Neural cell (in vitro differentiated cells): Measurements from ENCODE around the gene FOXD3. TPM values are rescaled to one million over a fixed set of nuclear protein-coding genes. Genes with fewer than 3 reads are reported as not detected.

Source experiments
- H2AFZ ChIP-seq: fragments of 200-600, 300-800 bp; sonication (generic), shearing (Covaris generic); 2 replicates; pipeline ENCODE4 v1.6.0; 2014; ENCODE audit warnings: low read depth, mild to moderate bottlenecking, antibody characterized with exemption, low read length, moderate library complexity
- H3F3A ChIP-seq: fragments of 200-600 bp; shearing (Covaris generic); 2 replicates; pipeline ENCODE4 v1.6.1; 2016; ENCODE audit warnings: mild to moderate bottlenecking, moderate library complexity, mixed read lengths, antibody characterized with exemption, low read length; ENCODE audit not compliant: insufficient read depth, poor library complexity, severe bottlenecking
- H3K27ac ChIP-seq: fragments of 200-600, 300-800 bp; sonication (generic), shearing (Covaris generic); 2 replicates; pipeline ENCODE4 v1.5.1; 2014; ENCODE audit warnings: mild to moderate bottlenecking, low read length, moderate library complexity
- H3K27me3 ChIP-seq: fragments of 300-800, 200-600 bp; sonication (generic), shearing (Covaris generic); 2 replicates; pipeline ENCODE4 v1.6.0; 2014; ENCODE audit warnings: mild to moderate bottlenecking, low read depth, low read length, moderate library complexity; ENCODE audit not compliant: insufficient read depth
- H3K36me3 ChIP-seq: fragments of 300-800, 200-600 bp; sonication (generic), shearing (Covaris generic); 2 replicates; pipeline ENCODE4 v1.5.1; 2014; ENCODE audit warnings: mild to moderate bottlenecking, antibody characterized with exemption, low read length, moderate library complexity; ENCODE audit not compliant: insufficient read depth
- H3K4me2 ChIP-seq: fragments of 300-800, 200-600 bp; sonication (generic), shearing (Covaris generic); 2 replicates; pipeline ENCODE4 v1.6.0; 2014; ENCODE audit warnings: mild to moderate bottlenecking, low read length
- H3K4me3 ChIP-seq: fragments of 300-800, 200-600 bp; sonication (generic), shearing (Covaris generic); 2 replicates; pipeline ENCODE4 v1.5.1; 2014; ENCODE audit warnings: mild to moderate bottlenecking, low read length, moderate library complexity
- H3K79me2 ChIP-seq: fragments of 200-600 bp; shearing (Covaris generic); replicated peaks from 2 replicates; pipeline ENCODE4 v1.6.0; 2014; ENCODE audit warnings: mild to moderate bottlenecking, low read length, moderate library complexity; ENCODE audit not compliant: insufficient read depth
- H3K9ac ChIP-seq: fragments of 300-800, 200-600 bp; sonication (generic), shearing (Covaris generic); 2 replicates; pipeline ENCODE4 v1.6.1; 2016; ENCODE audit warnings: mild to moderate bottlenecking, low read length, mixed read lengths
- H3K9me2 ChIP-seq: fragments of 200-600 bp; shearing (Covaris generic); 2 replicates; pipeline ENCODE4 v1.6.1; 2016; ENCODE audit warnings: mild to moderate bottlenecking, low read length, mixed read lengths; ENCODE audit not compliant: insufficient read depth
- H3K9me3 ChIP-seq: fragments of 200-600, 300-800 bp; sonication (generic), shearing (Covaris generic); 2 replicates; pipeline ENCODE4 v1.6.1; 2016; ENCODE audit warnings: mild to moderate bottlenecking, mixed run types, low read length, moderate library complexity, mixed read lengths
- H4K20me1 ChIP-seq: fragments of 200-600 bp; shearing (Covaris generic); 2 replicates; pipeline ENCODE4 v1.6.1; 2016; ENCODE audit warnings: mild to moderate bottlenecking, mixed run types; ENCODE audit not compliant: insufficient read depth
- CTCF ChIP-seq: fragments of 450-650 bp; IDR thresholded peaks from 2 replicates; pipeline ENCODE4 v1.5.1; 2014; ENCODE audit warnings: antibody characterized with exemption, mild to moderate bottlenecking, moderate library complexity; ENCODE audit not compliant: poor library complexity, severe bottlenecking
- EZH2 ChIP-seq: fragments of 200-600, 300-800 bp; shearing (Covaris generic), sonication (generic); IDR thresholded peaks from 2 replicates; pipeline ENCODE4 v1.6.1; 2014; ENCODE audit warnings: antibody characterized with exemption, low read length, borderline replicate concordance, mild to moderate bottlenecking; ENCODE audit not compliant: insufficient read depth, poor library complexity, severe bottlenecking
- MXI1 ChIP-seq: fragments of 450-650 bp; conservative IDR thresholded peaks from 2 replicates; pipeline ENCODE4 v1.6.1; 2014; ENCODE audit warnings: antibody characterized with exemption, mild to moderate bottlenecking; ENCODE audit not compliant: poor library complexity, severe bottlenecking
- POLR2AphosphoS5 ChIP-seq: IDR thresholded peaks from 2 replicates; pipeline ENCODE4 v1.6.1; 2012
- RAD21 ChIP-seq: fragments of 450-650 bp; conservative IDR thresholded peaks from 2 replicates; pipeline ENCODE4 v1.6.1; 2014; ENCODE audit warnings: antibody characterized with exemption, mild to moderate bottlenecking, moderate library complexity
- SMC3 ChIP-seq: fragments of 450-650 bp; conservative IDR thresholded peaks from 2 replicates; pipeline ENCODE4 v1.6.1; 2014; ENCODE audit warnings: antibody characterized with exemption, mild to moderate bottlenecking, moderate library complexity; ENCODE audit not compliant: poor library complexity
- TAF1 ChIP-seq: IDR thresholded peaks from 2 replicates; pipeline ENCODE4 v1.6.1; 2012; ENCODE audit warnings: low read depth
- polyA plus RNA-seq: library from polyadenylated mRNA; depleted of rRNA; stranded (reverse); fragments of >200 nt; gene quantifications from 2 replicates; pipeline ENCODE4 v1.2.3, GENCODE V29; 2014

FOXD3 gene
- polyA plus RNA-seq, 1 donor from 2014 or later = not detected

- no peak overlapping the region for H3K4me3 ChIP-seq
- TF ChIP-seq POLR2AphosphoS5 = no peak
- peak; percentile 81 for TF ChIP-seq EZH2
- no peaks in the 10 kb centered on the region for H3F3A ChIP-seq
- no peaks in the 10 kb centered on the region for H3K79me2 ChIP-seq
- H2AFZ ChIP-seq = no peak overlapping the region
- H3K9ac ChIP-seq = no peak overlapping the region
- H4K20me1 ChIP-seq = no peaks in the 10 kb centered on the region
- H3K9me3 ChIP-seq = no peaks in the 10 kb centered on the region
- peaks cover 98% of the 10 kb centered on the region for H3K27me3 ChIP-seq
- H3K36me3 ChIP-seq = no peaks in the 10 kb centered on the region
- H3K9me2 ChIP-seq = no peaks in the 10 kb centered on the region
- no peak overlapping the region for H3K27ac ChIP-seq
- no peak overlapping the region for H3K4me2 ChIP-seq
Measured at GRCh38 chr1:63326106-63326472, 3.7 kb downstream of the FOXD3 start.

GRCh38 chr1:63326473-63327380 lies 4.4 kb downstream of the FOXD3 start:
- H2AFZ ChIP-seq = no peak overlapping the region
- no peaks in the 10 kb centered on the region for H3F3A ChIP-seq
- TF ChIP-seq TAF1 = no peak
- no peak for TF ChIP-seq MXI1
- peak; percentile 45 for TF ChIP-seq POLR2AphosphoS5
- peak; percentile 7 for TF ChIP-seq EZH2
- TF ChIP-seq RAD21 = no peak
- H4K20me1 ChIP-seq = no peaks in the 10 kb centered on the region
- H3K9ac ChIP-seq = no peak overlapping the region
- peaks cover 98% of the 10 kb centered on the region for H3K27me3 ChIP-seq
- H3K9me2 ChIP-seq = no peaks in the 10 kb centered on the region
- no peak overlapping the region for H3K4me2 ChIP-seq
- no peaks in the 10 kb centered on the region for H3K36me3 ChIP-seq
- no peaks in the 10 kb centered on the region for H3K9me3 ChIP-seq
- H3K4me3 ChIP-seq = no peak overlapping the region
- H3K79me2 ChIP-seq = no peaks in the 10 kb centered on the region
- no peak overlapping the region for H3K27ac ChIP-seq

- Histone ChIP-seq H3K36me3 (no peaks in the 10 kb centered on the region), H3K9me3 (no peaks in the 10 kb centered on the region), H3K79me2 (no peaks in the 10 kb centered on the region), H2AFZ (no peak overlapping the region), H3F3A (no peaks in the 10 kb centered on the region), H3K27me3 (peaks cover 98% of the 10 kb centered on the region), H3K4me3 (no peak overlapping the region), H3K9ac (no peak overlapping the region), H3K9me2 (no peaks in the 10 kb centered on the region), H4K20me1 (no peaks in the 10 kb centered on the region), H3K4me2 (no peak overlapping the region), H3K27ac (no peak overlapping the region)
- TF ChIP-seq SMC3 (no peak), CTCF (peak; percentile 61)
Measured at GRCh38 chr1:63327417-63328054, 5.2 kb downstream of the FOXD3 start.
